Breast epithelium (tissue), 3 donors: ENCODE results near the gene MED20.

Experiments
- POLR2A ChIP-seq: fragments of 450-650 bp; IDR thresholded peaks from one replicate; pipeline ENCODE4 v1.6.1; 2016; ENCODE audit warnings: antibody characterized with exemption, mild to moderate bottlenecking, moderate library complexity
- TF ChIP-seq, protein P1 (sequence below), 3 donors: fragments of 450-650 bp; IDR thresholded peaks; one replicate each; pipeline ENCODE4 v1.5.1; 2016 to 2017; ENCODE audit warnings: antibody characterized with exemption in 3 of 3, mild to moderate bottlenecking in 3 of 3, moderate library complexity in 3 of 3

DNA sequence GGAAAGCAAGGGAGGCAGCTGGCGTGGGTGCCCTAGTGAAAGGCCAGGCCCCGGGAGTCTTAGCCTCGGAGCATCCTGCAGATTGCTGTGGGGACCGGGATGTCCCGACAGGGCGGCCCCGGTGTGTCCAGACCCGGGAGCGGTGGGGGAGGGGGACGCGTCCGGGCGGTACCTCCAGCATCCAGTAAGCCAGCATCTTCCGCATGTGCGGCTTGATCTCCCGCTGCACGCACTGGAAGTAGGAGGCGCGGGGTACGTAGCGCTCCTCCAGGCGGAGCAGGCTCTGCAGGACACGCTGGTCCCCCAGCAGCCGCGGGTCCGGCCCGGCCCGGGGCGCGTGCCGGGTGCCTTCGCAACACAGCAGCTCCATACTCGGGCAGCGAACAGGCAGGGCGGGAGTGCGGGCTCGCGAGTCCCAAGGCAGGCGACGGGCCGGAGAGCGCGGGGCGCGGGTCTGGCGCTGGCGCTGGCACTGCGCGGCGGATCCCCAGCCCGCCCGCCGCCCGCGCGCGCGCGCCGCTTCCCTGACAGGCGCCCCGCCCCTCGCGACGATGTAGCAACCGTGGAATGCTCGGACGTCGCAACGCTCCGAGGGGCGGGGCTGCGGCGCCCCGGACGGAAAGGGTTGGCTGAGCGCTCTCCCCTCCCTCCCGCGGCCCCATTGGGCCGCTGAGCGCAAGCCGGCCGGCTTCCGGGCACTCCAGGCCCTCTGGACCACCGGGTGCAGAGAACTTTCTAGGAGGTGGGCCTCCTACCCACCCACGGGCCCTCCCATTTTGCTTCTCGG, 20.5 kb upstream of the MED20 start, which contains the start of gene CCND3:
- TF ChIP-seq, protein P1, sequence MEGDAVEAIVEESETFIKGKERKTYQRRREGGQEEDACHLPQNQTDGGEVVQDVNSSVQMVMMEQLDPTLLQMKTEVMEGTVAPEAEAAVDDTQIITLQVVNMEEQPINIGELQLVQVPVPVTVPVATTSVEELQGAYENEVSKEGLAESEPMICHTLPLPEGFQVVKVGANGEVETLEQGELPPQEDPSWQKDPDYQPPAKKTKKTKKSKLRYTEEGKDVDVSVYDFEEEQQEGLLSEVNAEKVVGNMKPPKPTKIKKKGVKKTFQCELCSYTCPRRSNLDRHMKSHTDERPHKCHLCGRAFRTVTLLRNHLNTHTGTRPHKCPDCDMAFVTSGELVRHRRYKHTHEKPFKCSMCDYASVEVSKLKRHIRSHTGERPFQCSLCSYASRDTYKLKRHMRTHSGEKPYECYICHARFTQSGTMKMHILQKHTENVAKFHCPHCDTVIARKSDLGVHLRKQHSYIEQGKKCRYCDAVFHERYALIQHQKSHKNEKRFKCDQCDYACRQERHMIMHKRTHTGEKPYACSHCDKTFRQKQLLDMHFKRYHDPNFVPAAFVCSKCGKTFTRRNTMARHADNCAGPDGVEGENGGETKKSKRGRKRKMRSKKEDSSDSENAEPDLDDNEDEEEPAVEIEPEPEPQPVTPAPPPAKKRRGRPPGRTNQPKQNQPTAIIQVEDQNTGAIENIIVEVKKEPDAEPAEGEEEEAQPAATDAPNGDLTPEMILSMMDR (IDR thresholded peaks at IDR 0.05): no peak
- TF ChIP-seq POLR2A: no peak
